HepG2 (cell line): ENCODE results near the gene ATP6V0D1. TPM values are rescaled to one million over a fixed set of nuclear protein-coding genes. Genes with fewer than 3 reads are reported as not detected.
A peak's percentile ranks its signal among the peaks of the same experiment; 100 is the strongest.

ENCODE experiments used
- CCAR2 ChIP-seq: fragments of 200-400 bp; formaldehyde crosslinking; optimal IDR thresholded peaks from 2 replicates; pipeline ENCODE3; 2018; ENCODE audit warnings: low read depth, mild to moderate bottlenecking, low read length, moderate library complexity
- DPF2 ChIP-seq: sonication (generic); formaldehyde crosslinking; IDR thresholded peaks from 2 replicates; pipeline ENCODE4 v1.4.0; 2020; ENCODE audit warnings: mild to moderate bottlenecking, low read depth, missing genetic modification reagents, borderline replicate concordance
- ERF ChIP-seq: IDR thresholded peaks from 2 replicates; pipeline ENCODE4 v1.6.1; 2018; ENCODE audit warnings: missing biosample characterization, missing genetic modification reagents
- GTF2F1 ChIP-seq: fragments of 150-350 bp; IDR thresholded peaks from 2 replicates; pipeline ENCODE4 v1.6.1; 2014; ENCODE audit warnings: low read length
- HNRNPUL1 ChIP-seq: fragments of 200-400 bp; formaldehyde crosslinking; IDR thresholded peaks from 2 replicates; pipeline ENCODE4 v1.6.1; 2017; ENCODE audit warnings: low read depth, mild to moderate bottlenecking, low read length, moderate library complexity
- KDM3A ChIP-seq: IDR thresholded peaks from 2 replicates; pipeline ENCODE4 v1.6.1; 2018; ENCODE audit warnings: low read depth, missing compliant biosample characterization
- KLF16 ChIP-seq, 2 experiments: sonication (generic) in 1 of 2; formaldehyde crosslinking in 1 of 2; IDR thresholded peaks; 2 replicates each; pipeline versions ENCODE4 v1.6.1 to v1.8.0; 2016 to 2023; ENCODE audit warnings: missing genetic modification reagents in 2 of 2, missing compliant biosample characterization in 1 of 2
- MEIS2 ChIP-seq: sonication (generic); formaldehyde crosslinking; IDR thresholded peaks from 2 replicates; pipeline ENCODE4 v1.9.0; 2021; ENCODE audit warnings: mild to moderate bottlenecking, missing genetic modification reagents
- NFYC ChIP-seq: IDR thresholded peaks from 2 replicates; pipeline ENCODE4 v1.6.1; 2016; ENCODE audit warnings: missing genetic modification reagents, missing compliant biosample characterization
- REL ChIP-seq: sonication (generic); formaldehyde crosslinking; conservative IDR thresholded peaks from 2 replicates; pipeline ENCODE4 v1.8.0; 2022; ENCODE audit warnings: mild to moderate bottlenecking, missing genetic modification reagents, moderate library complexity
- RELA ChIP-seq: sonication (generic); formaldehyde crosslinking; IDR thresholded peaks from 2 replicates; pipeline ENCODE4 v1.4.0; 2020; ENCODE audit warnings: missing genetic modification reagents
- SRF ChIP-seq: IDR thresholded peaks from 2 replicates; pipeline ENCODE4 v1.6.1; 2011; ENCODE audit warnings: mild to moderate bottlenecking, low read depth, low read length, moderate library complexity
- SRY ChIP-seq: sonication (generic); formaldehyde crosslinking; IDR thresholded peaks from 2 replicates; pipeline ENCODE4 v1.8.0; 2022; ENCODE audit warnings: mild to moderate bottlenecking, missing genetic modification reagents
- YEATS4 ChIP-seq: sonication (generic); formaldehyde crosslinking; IDR thresholded peaks from 2 replicates; pipeline ENCODE4 v1.4.0; 2020; ENCODE audit warnings: missing genetic modification reagents, borderline replicate concordance
- ZBTB2 ChIP-seq: sonication (generic); formaldehyde crosslinking; IDR thresholded peaks from 2 replicates; pipeline ENCODE4 v1.8.0; 2022; ENCODE audit warnings: low read depth, missing genetic modification reagents
- ZNF235 ChIP-seq: sonication (generic); formaldehyde crosslinking; IDR thresholded peaks from 2 replicates; pipeline ENCODE4 v1.8.1; 2023; ENCODE audit warnings: mild to moderate bottlenecking, missing genetic modification reagents, borderline replicate concordance
- ZNF317 ChIP-seq: sonication (generic); formaldehyde crosslinking; IDR thresholded peaks from 2 replicates; pipeline ENCODE4 v1.5.0; 2020; ENCODE audit warnings: mild to moderate bottlenecking, missing genetic modification reagents
- ZNF350 ChIP-seq: sonication (generic); formaldehyde crosslinking; IDR thresholded peaks from 2 replicates; pipeline ENCODE4 v1.4.0; 2020; ENCODE audit warnings: mild to moderate bottlenecking, low read depth, missing genetic modification reagents, borderline replicate concordance
- ZNF614 ChIP-seq: IDR thresholded peaks from 2 replicates; pipeline ENCODE4 v1.6.1; 2018; ENCODE audit warnings: missing biosample characterization, missing genetic modification reagents, inconsistent platforms, borderline replicate concordance
- ZNF615 ChIP-seq: sonication (generic); formaldehyde crosslinking; IDR thresholded peaks from 2 replicates; pipeline ENCODE4 v1.5.0; 2020; ENCODE audit warnings: mild to moderate bottlenecking, missing genetic modification reagents, borderline replicate concordance
- ZNF775 ChIP-seq: sonication (generic); formaldehyde crosslinking; IDR thresholded peaks from 2 replicates; pipeline ENCODE4 v1.4.0; 2020; ENCODE audit warnings: missing genetic modification reagents, mild to moderate bottlenecking, moderate library complexity, borderline replicate concordance
- polyA plus RNA-seq, 8 experiments: library from polyadenylated mRNA; depleted of rRNA in 3 of 8; stranded (reverse) in 7 of 8; unstranded in 1 of 8; fragments of >200 nt; fragmentation: Illumina TruSeq in 4 of 8; extraction: Trizol in 4 of 8; gene quantifications; 2 replicates each; pipeline versions ENCODE4 v1.2.1 to v1.2.3, GENCODE V29; 2011 to 2016; ENCODE audit warnings: low read depth in 4 of 8, missing spikeins in 1 of 8, mixed read lengths in 1 of 8; ENCODE audit not compliant: insufficient read depth in 1 of 8
- total RNA-seq, 5 experiments: library from RNA; depleted of rRNA; stranded (reverse); fragments of >200 nt; fragmentation: Illumina TruSeq; extraction: Trizol; gene quantifications; 2 replicates each; pipeline ENCODE4 v1.2.3, GENCODE V29; 2016; ENCODE audit warnings: low read depth in 1 of 5
- TF ChIP-seq, protein P1 (sequence below): IDR thresholded peaks from 2 replicates; pipeline ENCODE4 v1.6.1; 2012; ENCODE audit warnings: low read depth, low read length, improper control_type of control experiment
- TF ChIP-seq, protein P2 (sequence below): sonication (generic); formaldehyde crosslinking; IDR thresholded peaks from 2 replicates; pipeline ENCODE4 v1.9.0; 2021; ENCODE audit warnings: missing genetic modification reagents, borderline replicate concordance

Gene ATP6V0D1
- total and polyA plus RNA-seq, 2 of the 13 experiments (the other 11 are each of a cell fraction or from before 2014, with no cell fraction given) = 51.1 to 61.3 TPM

DNA sequence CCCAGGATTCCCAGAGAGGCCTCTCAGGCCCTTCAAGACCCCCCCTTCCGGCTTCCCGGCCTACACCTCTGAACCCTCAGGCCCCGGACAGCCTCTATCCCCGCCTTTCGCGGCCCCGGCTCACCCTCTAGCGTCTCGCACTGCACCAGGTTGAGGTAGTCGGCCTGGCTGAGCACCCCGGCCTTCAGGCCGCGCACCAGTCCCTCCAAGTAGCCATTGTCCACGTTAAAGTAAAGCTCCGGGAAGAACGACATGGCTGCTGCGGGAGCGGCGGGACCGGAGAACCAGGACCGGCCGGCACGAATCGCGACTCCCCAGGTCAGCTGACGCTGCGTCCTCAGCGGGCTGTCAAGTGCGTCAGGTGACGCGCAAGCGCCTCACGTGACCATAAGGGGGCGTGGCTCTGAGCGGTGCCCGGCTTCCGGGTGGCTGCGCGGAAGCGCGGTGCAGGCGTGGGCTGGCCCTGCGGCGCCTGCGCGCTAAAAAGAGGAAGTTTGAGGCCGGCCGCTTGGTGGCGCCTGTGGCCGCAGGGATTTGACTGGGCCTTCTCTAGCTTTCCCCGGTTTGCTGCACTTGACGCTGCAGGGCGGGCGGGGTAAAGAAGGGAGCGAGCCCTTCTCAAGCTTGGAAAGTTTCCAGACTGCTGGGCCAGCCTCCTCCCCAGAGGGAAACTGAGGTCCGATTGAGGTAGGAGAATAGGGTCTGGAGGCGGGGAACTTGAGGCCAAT lies at the start of gene ATP6V0D1 (continued):
- TF ChIP-seq, protein P1, sequence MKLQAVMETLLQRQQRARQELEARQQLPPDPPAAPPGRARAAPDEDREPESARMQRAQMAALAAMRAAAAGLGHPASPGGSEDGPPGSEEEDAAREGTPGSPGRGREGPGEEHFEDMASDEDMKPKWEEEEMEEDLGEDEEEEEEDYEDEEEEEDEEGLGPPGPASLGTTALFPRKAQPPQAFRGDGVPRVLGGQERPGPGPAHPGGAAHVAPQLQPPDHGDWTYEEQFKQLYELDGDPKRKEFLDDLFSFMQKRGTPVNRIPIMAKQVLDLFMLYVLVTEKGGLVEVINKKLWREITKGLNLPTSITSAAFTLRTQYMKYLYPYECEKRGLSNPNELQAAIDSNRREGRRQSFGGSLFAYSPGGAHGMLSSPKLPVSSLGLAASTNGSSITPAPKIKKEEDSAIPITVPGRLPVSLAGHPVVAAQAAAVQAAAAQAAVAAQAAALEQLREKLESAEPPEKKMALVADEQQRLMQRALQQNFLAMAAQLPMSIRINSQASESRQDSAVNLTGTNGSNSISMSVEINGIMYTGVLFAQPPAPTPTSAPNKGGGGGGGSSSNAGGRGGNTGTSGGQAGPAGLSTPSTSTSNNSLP = no peak
- TF ChIP-seq ZNF350 (CRISPR knock-in tag) (peak; percentile 96), GTF2F1 (peak; percentile 86; the same call in 1 of the 2 replicates), SRF (0 out of 2 replicates have a peak, but pooled peaks have one; percentile 3), KDM3A (peak; percentile 90; the same call in 1 of the 2 replicates), ZNF614 (CRISPR knock-in tag) (peak; percentile 72; the same call in 1 of the 2 replicates), HNRNPUL1 (no peak), ZNF235 (CRISPR knock-in tag) (peak; percentile 93), ERF (CRISPR knock-in tag) (peak; percentile 92), YEATS4 (CRISPR knock-in tag) (peak; percentile 89), REL (no peak), DPF2 (CRISPR knock-in tag) (no peak; the same call in 1 of the 2 replicates), ZBTB2 (peak; percentile 89), RELA (peak; percentile 92; the same call in 1 of the 2 replicates), MEIS2 (peak; percentile 95), CCAR2 (peak; percentile 88), ZNF317 (CRISPR knock-in tag) (peak; percentile 12; the same call in 1 of the 2 replicates), KLF16 (CRISPR knock-in tag; IDR thresholded peaks at IDR 0.05) (peak in 1 of 2 experiments; percentile 99; a peak in 2 of 4 replicates), NFYC (CRISPR knock-in tag) (peak; percentile 62), SRY (peak; percentile 60; the same call in 1 of the 2 replicates), ZNF775 (CRISPR knock-in tag) (no peak), ZNF615 (0 out of 2 replicates have a peak, but pooled peaks have one; percentile 81)
- TF ChIP-seq, protein P2, sequence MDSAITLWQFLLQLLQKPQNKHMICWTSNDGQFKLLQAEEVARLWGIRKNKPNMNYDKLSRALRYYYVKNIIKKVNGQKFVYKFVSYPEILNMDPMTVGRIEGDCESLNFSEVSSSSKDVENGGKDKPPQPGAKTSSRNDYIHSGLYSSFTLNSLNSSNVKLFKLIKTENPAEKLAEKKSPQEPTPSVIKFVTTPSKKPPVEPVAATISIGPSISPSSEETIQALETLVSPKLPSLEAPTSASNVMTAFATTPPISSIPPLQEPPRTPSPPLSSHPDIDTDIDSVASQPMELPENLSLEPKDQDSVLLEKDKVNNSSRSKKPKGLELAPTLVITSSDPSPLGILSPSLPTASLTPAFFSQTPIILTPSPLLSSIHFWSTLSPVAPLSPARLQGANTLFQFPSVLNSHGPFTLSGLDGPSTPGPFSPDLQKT (CRISPR knock-in tag) = peak; percentile 28; the same call in 1 of the 2 replicates
